Stimulated activated CD4-positive, alpha-beta T cell treated with anti-CD3 and anti-CD28 coated beads, Interleukin-1b, Interleukin-23, amount 100 ng/mL, for 4 hours (primary cell): Measurements from ENCODE around the gene CAVIN3.

Source experiments
- DNase-seq, 2 donors: peaks; one replicate each; pipeline ENCODE4 v3.0.0-alpha.2; 2020; ENCODE audit warnings: low read depth in 2 of 2

The CAVIN3 gene, protein sequence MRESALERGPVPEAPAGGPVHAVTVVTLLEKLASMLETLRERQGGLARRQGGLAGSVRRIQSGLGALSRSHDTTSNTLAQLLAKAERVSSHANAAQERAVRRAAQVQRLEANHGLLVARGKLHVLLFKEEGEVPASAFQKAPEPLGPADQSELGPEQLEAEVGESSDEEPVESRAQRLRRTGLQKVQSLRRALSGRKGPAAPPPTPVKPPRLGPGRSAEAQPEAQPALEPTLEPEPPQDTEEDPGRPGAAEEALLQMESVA

DNA sequence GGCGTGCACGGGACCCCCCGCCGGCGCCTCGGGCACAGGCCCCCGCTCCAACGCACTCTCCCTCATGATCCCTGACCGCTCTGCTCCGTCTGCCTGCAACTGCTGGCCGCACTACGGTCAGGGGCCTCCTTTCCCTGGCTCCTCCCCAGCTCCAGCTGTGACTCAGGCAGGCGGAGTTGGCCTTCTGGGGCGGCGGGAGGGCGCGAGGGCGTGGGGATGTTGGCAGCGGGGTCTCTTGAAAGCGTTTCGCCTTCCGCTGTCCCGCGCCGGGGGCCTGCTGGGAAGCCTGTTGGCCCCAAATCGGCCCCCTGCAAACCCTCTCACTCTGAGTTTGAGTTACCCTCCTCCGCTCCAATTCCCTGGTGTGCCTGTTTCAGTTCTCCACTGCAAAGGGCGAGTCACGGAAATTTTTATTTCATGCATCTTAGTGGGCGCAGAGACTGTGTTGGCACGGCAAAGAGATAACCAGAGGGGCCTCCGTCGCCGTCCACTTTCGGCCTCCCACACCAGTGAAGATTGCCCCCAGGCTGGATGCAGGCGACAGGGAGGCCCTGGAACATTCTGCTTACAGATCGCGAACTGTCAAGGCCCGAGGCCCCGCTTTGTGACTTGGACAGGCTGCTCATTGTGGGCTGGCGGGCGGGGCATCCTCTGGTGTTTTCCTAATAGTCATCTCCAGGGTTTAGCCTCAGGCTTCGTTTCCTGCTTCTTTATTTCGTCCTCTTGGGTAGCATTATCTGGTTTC lies at the start of gene CAVIN3:
CAVIN3 (minus strand) TSS at position 91 of the 745 bp plus-strand sequence; CDS start at position 66, 25 bp downstream.
- peak in 1 of 2 donors; percentile 52 for DNase-seq

DNA sequence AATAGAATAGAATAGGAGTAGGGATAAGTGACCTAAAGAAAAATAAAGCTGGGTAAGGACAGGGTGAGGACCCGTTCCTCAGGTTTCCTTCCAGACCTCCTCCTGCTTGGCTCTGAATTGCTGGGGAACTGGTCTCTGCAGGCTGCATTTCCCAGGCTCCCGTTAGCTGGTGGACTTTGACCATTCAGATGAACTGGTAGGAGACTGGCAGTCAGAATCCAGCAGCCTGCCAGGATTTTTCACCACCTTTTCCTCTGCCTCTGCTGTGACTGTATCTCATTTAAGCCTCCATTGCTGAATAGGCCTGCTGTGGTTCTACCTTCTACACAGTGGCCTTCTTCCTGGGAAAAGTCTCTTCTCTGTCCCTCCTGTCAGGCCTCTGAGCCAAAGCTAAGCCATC lies 45.4 kb upstream of the CAVIN3 start:
- no peak for DNase-seq

DNA sequence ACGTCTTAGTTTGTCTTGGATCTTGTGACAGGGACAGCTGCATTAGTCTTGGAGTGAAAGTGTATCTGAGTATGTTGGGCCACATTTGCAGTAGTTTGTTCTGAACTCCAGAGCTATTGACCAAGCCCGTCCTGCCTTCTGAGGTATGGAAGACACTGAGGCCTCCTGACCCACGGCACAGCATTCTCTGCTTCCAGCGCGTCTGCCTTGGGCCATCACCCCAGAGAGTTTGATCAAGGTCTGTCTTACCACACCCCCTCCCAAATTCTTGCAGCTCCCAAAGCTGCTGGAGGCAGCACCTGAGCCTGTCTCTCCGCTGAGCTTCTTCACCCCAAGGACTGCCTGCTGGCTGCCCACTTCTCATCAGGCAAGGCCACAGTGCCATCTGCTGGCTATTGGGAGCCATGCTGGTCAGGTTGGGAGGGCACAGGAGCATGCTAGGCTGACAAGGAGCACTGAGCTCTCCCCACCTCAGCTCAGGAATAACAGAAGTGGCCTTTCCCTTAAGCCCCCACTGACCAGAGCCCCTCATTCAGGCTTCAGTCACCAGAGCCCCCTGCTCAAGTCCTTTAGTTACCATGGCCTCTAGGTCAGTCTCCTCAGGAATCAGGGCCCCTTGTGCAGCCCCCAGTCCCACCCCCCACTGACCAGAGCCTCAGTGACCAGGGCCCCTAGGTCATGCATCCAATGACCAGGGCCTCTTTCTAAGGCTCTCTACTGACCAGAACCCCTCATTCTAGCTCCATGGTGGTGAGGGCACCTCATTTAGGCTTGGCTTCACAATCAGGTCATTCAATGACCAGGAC lies 42.8 kb upstream of the CAVIN3 start:
- DNase-seq: peak; percentile 52 to 57

DNA sequence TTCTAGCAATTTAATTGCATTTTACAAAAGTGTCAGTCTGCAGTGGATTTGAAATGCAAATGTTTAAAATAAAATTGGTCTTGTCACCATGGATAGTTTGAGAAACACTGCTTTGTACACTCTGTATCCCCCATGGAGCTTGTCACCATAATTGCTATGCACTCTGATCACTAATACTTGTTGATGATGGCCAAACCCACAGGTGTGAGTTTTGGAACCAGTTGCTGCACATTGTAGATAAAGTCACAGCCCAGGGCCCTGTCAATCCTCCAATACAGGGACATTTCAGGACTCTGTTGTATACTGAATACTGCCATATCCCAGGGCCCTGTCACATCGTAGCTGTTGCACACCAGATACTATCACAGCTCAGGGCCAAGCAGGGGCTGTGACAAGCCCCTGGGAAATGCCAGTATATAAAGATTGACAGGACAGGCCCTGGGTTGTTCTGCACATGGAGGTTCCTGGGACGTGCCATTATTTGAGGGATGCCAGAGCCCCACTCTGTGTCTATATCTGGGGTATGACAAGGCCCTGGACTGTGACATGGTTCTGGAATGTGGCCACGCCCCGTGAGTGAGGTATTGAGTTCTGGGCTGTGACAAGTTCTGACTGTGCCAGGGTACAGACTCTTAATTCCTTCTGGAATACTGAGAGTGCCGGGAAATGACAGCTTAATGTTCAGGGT lies 42.0 kb upstream of the CAVIN3 start:
- DNase-seq: no peak

DNA sequence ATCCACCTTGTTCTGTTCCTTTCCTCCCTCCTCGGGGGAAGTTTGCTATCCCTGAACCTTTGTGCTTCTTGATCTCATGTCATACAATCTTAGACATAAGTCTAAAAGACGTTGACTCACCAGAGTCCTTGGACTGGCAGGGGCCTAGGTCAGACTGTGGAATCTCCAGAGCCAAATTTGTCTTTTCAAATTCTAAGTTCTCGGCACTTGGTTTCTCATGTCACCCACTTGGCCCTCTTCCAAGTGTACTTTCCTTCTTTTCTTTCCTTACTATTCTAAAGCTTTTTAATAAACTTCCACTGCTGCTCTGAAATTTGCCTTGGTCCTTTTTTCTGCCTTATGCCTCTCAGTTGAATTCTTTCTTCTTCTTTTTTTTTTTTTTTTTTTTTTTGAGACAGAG lies 39.9 kb upstream of the CAVIN3 start:
- no peak for DNase-seq

DNA sequence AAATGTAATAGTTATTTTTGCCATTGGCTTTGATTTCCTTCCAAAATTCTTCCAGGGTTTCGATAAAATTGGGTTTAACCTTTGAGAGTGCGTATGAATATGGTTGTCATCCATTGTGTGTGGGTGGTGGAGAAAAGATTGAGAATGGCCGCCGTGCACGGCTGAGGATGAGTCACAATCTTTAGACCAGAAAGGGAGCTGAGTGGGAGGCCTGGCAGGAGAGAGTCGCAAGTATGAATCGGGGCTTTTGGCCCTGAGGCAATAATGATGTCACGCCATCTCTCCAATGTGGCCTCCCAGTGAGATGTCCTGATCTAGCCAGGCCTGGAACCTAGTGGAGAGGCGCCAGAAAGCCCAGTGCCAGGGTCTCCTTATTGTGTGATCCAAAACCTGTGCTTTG lies 36.9 kb upstream of the CAVIN3 start:
- DNase-seq: no peak

DNA sequence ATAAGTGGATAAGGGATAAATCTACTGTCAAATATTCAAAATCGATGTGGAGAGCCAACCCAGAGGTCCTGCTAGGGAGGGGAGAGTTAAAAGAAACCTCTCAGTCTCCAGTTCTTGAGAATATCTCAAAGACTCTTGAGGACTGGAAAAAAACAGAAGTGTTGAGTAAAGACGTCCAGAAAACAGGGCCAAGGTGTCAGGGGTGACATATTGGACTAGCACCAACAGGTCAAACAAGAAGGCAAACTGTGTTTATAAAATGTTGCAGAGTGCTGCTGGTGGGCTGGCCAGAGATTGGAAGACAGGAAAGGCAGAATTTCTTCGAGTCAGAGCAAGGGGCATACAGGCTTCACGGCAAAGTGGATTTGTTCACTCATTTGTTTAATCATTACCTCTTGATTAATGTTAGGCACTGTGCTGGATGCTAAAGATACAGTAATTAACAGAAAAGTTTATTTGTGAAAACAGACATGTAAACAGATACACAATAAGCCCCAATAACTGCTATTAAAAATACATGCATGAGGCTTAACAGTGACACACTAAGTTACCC lies 36.3 kb upstream of the CAVIN3 start:
- no peak for DNase-seq

DNA sequence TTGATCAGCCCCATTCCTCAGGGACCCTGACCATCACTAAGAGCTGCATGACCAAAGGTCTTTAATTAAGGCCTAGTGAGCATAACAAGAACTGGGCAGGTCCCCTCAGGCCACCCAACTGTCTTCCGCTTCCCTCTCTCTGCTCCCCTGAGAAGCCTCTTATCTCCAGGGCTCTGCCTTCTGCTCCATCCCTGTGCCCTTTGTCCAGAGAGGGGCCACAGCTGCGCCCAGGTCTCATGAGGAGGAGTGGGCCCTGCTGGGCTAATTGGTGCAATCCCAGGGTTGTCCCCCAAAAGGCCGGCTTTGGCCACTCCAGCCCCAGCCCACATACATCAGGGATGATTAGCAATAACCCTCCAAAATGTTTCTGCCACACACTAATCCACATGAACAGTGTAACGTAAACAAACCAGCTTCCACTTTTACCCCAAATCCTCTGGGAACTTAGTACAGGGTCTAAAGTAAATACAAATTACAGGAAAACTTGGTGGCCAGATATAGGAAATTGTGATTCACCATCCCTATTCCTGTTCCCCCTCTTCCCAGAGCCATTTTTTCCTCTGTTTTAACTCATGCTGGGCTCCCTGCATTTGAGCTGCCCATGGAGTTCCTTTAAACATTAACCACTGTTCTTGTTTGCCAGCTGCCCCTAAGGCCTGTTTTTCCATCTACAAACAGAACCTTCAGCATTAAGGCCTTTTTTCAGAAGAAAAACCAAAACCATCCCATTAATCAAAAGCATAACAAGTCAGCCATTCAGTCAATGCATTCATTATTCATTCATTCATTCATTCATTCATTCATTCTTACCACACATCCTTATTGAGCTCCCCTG lies 34.6 kb upstream of the CAVIN3 start:
- no peak for DNase-seq

DNA sequence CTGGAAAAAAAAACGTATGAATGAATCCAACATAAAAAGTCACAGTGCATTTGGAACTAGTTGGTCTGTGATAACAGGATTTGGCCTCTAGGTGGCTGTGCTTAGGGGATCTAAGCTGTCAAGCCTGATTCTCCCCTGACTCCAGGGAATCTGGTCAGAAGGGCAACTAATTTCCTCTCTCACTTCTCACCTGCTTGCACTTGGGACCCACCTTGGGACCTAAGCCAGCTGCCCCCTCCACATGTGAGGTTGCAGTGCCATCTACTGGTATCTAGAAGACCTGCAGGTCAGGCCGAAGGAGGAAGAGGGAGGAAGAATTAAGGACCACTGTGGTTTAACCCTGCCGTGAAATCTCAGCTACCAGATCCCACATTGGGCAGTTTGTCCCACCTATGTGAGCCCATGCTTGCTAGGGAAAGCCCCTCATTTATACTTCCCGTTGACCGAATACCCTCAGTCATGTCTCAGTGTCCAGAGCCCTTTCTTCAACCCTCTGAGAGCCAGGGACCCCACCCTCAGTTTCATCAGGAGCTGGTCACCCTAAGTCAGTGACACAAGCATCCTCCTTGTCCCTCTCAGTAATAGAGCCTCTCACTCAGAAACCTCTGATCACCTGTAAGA lies 33.2 kb upstream of the CAVIN3 start:
- DNase-seq: peak; percentile 30 to 46

DNA sequence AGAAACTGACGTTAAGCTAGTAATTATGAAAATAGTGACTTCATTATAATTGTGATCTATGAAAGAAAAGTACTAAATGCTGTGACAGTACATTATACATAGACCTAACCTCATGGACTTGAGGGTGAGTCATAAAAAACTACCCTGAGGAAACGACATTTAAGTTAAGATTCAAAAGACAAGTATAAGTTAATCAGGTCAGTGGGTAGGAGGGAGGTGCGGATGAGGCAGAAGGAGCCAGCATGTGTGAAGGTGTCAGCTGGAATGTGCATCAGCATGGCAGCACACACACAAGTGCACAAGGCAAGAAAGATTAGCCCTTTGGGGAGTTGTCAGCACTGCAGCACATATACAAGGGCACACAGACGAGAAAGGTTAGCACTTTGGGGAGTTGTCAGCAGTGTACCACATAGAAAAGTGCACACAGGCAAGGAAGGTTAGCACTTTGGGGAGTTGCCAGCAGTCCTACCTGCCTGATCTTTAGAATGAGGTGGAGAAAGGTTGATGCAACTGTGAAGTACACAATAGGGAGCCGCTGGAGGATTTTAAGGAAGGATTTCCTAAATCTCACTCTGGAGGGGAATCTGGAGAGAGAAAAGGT lies 31.6 kb upstream of the CAVIN3 start:
- no peak for DNase-seq

DNA sequence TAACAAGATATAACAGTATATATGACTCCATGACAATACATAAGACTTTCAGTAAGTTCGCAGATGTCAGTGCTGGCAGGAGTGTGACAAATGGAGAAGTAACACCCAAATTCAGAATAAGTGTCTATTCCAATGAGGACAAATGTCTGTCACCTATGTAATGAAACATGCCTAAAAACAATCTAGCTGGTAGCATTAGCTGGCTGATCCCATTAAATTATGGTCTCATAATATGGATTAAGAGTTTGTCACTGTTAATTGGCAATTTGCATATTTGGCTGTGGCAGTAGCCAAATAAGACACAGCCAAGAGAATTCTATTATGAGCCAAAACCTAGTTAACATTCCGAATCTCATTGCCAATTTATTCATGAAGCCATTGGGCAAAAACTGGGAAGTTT lies 30.2 kb upstream of the CAVIN3 start:
- no peak for DNase-seq

DNA sequence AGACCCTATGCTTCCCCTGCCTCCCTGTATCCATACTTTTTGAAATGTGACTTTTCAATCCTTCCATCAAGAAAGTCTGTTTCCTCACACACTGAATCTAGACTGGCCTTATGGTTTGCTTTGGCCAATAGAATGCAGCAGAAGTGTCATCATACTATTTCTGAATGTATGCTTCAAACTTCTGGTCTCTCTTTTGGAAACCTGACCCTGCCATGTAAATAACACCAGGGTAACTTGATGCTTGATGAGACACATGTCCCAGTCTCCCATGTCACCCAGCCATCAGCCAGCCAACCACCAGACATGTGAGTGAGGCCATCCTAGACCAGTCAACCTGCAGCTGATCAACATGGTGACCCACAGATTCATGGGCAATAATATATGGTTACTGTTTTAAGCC lies 29.7 kb upstream of the CAVIN3 start:
- no peak for DNase-seq

DNA sequence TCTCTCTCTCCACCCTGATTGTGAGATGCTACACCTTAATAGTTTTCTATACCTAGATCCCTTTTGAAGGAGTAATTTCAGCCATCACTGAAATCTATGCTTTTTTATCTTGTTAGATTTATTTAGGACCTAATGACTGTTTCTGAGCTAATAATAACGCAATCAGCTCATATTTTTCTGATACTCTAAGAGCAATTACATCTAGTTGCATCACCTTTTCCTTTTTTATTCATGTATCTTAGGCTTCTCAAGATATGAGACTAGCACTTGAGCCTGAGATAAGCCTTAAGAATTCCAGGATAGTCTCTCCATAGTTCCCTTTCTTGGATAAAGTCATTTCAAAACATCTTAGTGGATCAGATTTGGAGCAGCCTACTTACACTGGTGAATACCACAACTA lies 25.1 kb upstream of the CAVIN3 start:
- DNase-seq: no peak

DNA sequence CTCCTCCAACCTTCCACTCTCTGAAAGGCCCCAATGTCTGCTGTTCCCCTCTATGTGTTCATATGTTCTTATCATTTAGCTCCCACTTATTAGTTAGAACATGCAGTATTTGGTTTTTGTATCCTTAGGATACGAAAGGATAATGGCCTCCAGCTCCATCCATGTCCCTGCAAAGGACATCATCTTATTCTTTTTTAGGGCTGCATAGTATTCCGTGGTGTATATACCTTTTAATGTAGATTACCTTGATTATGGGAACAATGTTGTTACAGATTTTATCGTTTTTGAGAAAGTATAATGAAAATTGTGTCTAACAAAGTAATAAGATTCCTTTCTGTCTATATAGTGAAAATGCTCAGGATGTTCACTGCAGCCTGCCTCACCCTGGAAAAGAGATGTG lies 16.0 kb upstream of the CAVIN3 start:
- no peak for DNase-seq

DNA sequence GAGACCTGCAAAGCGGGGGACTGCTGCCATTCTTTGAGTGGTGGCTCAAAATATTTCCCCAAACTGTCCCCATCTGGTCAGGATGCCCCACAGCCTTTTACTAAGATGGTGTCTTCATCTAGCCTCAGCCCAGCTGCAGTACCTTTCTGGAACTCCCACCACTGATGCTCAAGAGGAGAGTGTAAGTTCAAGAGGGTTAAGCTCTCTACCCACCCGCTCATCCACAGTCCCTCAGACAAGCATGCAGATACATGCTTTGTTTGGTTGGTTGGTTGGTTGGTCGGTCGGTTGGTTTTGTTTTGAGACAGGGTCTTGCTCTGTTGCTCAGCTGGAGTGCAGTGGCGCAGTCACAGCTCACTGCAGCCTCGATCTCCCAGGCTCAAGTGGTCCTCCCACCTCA lies 14.5 kb upstream of the CAVIN3 start:
- DNase-seq: no peak

DNA sequence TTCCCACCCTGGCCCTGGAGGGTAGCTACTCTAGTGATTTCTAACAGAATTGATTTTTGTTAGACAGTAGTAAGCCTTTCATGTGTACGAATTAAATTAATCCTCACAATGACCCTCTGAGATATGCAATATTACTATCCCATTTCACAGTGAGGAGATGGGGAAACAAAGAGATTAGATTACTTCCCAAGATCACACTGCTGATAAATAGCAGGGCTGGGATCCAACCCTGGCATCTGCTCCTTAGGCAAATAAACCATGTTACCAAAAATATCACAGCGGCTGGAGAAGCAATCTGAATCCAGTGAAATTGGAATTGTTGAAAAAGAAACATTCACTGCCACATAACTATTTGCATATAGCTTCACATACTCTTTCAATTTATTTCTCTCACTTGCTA lies 12.8 kb upstream of the CAVIN3 start:
- no peak for DNase-seq

DNA sequence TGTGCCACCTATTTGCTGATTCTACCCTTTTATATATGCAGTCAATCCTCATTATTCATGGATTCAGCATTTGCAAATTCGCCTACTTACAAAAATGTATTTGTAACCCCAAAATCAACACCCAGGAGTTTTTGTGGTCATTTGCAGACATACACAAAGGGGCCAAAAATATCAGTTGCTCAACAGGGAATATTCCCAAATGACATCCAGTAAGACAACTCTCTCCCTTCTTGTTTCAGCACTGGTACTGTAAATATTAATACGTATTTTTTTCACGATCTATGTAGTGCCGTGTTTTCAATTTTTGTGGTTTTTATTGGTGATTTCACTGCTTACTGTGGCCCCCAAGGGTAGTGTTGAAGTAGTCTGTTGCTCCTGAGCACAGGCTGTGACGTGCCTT lies 11.8 kb upstream of the CAVIN3 start:
- no peak for DNase-seq

DNA sequence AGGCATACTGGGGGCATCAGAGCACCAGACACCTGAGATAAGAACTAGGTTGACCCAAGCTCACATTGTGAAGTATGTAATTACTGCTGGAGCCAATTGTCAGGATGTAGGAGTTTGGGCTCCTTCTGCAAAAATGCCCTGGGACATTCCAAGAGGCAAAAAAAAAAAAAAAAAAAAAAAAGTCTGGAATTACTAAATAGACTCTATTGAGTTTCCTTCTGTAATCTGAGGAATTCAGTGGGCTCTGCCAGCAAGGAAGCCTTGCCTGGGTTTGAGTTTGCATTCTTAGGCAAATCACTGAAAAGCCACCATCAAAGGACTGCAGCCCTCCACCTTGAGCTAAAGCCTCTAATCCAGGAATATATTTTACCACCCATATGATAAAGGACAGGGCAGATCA lies 8.0 kb upstream of the CAVIN3 start:
- DNase-seq: no peak

DNA sequence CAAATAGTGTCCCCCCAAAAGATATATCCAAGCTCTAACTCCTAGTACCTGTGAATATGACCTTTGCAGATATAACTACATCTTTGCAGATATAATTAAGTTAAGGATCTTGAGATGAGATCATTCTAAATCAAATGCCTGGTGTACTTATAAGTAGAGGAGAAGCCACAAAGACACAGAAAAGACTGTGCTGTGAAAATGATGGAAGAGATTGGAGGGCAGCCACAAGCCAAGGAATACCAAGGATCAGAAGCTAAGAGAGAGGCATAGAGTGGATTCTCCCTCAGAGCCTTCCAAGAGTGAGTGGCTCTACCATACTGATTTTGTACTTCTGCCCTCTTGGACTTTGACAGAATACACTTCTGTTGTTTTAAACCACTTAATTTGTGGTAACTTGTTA lies 7.5 kb upstream of the CAVIN3 start:
- no peak for DNase-seq

DNA sequence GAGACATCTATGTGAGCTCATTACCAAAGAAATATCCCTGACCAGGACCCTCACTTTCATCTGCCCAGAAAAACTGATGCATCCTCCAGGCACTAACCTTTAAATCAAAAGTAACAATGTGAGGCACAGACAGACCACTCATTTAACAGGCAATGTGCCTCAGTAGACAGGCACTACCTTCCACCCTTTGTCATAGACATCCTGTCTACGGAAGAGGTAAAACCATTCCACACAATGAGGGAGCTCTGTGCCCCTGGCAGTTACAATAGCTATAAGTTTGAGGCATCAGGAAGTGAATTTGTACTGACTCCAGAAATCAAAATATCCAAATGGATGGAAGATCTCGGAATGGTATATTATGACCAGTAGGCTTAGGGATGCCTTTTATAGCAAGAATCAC lies 6.7 kb upstream of the CAVIN3 start:
- no peak for DNase-seq
